HepG2 (cell line): Measurements from ENCODE around the gene GLI3.

ENCODE experiments used
- CEBPB ChIP-seq: IDR thresholded peaks from 2 replicates; pipeline ENCODE4 v1.6.1; 2011; ENCODE audit warnings: low read depth, low read length, improper control_type of control experiment, borderline replicate concordance
- ERF ChIP-seq: IDR thresholded peaks from 2 replicates; pipeline ENCODE4 v1.6.1; 2018; ENCODE audit warnings: missing biosample characterization, missing genetic modification reagents
- EZH2 ChIP-seq: conservative IDR thresholded peaks from 2 replicates; pipeline ENCODE4 v1.6.1; 2012; ENCODE audit warnings: mild to moderate bottlenecking, low read depth, low read length, moderate library complexity
- FOSL1 ChIP-seq: sonication (generic); formaldehyde crosslinking; IDR thresholded peaks from 2 replicates; pipeline ENCODE4 v1.9.0; 2021; ENCODE audit warnings: missing genetic modification reagents, borderline replicate concordance
- HCFC1 ChIP-seq: fragments of 150-350 bp; IDR thresholded peaks from 2 replicates; pipeline ENCODE4 v1.6.1; 2014; ENCODE audit warnings: low read depth, low read length
- IRF2 ChIP-seq: IDR thresholded peaks from 2 replicates; pipeline ENCODE4 v1.6.1; 2018; ENCODE audit warnings: missing genetic modification reagents, missing compliant biosample characterization
- KDM3A ChIP-seq: IDR thresholded peaks from 2 replicates; pipeline ENCODE4 v1.6.1; 2018; ENCODE audit warnings: low read depth, missing compliant biosample characterization
- NR3C1 ChIP-seq: sonication (generic); formaldehyde crosslinking; IDR thresholded peaks from 2 replicates; pipeline ENCODE4 v1.4.0; 2020; ENCODE audit warnings: missing genetic modification reagents
- ZNF180 ChIP-seq: sonication (generic); formaldehyde crosslinking; IDR thresholded peaks from 2 replicates; pipeline ENCODE4 v1.4.0; 2020; ENCODE audit warnings: low read depth, missing genetic modification reagents, borderline replicate concordance
- ZNF382 ChIP-seq: sonication (generic); formaldehyde crosslinking; IDR thresholded peaks from 2 replicates; pipeline ENCODE4 v1.5.0; 2020; ENCODE audit warnings: missing genetic modification reagents, mild to moderate bottlenecking, borderline replicate concordance
- ZNF878 ChIP-seq: sonication (generic); formaldehyde crosslinking; IDR thresholded peaks from 2 replicates; pipeline ENCODE4 v1.8.1; 2023; ENCODE audit warnings: mild to moderate bottlenecking, missing genetic modification reagents, moderate library complexity
- TF ChIP-seq, protein P1 (sequence below): sonication (generic); formaldehyde crosslinking; IDR thresholded peaks from 2 replicates; pipeline ENCODE4 v1.8.1; 2023; ENCODE audit warnings: missing genetic modification reagents, mild to moderate bottlenecking, borderline replicate concordance
- TF ChIP-seq, protein P2 (sequence below): sonication (generic); formaldehyde crosslinking; IDR thresholded peaks from 2 replicates; pipeline ENCODE4 v1.5.0; 2020; ENCODE audit warnings: mild to moderate bottlenecking, missing genetic modification reagents, moderate library complexity
- TF ChIP-seq, protein P3 (sequence below): sonication (generic); formaldehyde crosslinking; IDR thresholded peaks from 2 replicates; pipeline ENCODE4 v1.5.0; 2020; ENCODE audit warnings: missing genetic modification reagents

DNA sequence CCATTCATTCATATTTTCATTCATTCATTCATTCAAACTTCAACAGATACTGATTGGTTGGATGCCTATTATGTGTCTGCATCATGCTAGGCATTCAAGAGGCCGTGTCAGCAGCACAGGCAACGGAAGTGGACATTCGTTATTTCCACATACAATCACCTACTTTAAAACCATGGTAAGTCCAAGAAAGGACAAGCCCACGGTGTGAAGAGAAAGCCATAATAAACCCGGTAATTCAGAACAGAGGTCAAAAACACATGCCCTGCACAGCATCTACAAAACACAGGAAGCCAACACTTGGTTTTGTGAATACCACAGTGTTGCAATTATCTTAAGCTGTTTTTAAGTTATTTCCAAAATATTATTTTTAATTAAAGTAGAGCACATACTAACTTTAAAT is 126.7 kb downstream of the GLI3 start:
- no peak for TF ChIP-seq EZH2
- no peak for TF ChIP-seq FOSL1 (CRISPR knock-in tag)
- TF ChIP-seq ZNF180 (CRISPR knock-in tag): no peak
- TF ChIP-seq HCFC1: no peak
- no peak for TF ChIP-seq ZNF382
- no peak for TF ChIP-seq NR3C1 (CRISPR knock-in tag)
- no peak for TF ChIP-seq CEBPB
- TF ChIP-seq ZNF878 (CRISPR knock-in tag): no peak
- no peak for TF ChIP-seq ERF
- TF ChIP-seq, protein P1, sequence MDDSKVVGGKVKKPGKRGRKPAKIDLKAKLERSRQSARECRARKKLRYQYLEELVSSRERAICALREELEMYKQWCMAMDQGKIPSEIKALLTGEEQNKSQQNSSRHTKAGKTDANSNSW (CRISPR knock-in tag): no peak
- no peak for TF ChIP-seq KDM3A (CRISPR knock-in tag)
- TF ChIP-seq, protein P2, sequence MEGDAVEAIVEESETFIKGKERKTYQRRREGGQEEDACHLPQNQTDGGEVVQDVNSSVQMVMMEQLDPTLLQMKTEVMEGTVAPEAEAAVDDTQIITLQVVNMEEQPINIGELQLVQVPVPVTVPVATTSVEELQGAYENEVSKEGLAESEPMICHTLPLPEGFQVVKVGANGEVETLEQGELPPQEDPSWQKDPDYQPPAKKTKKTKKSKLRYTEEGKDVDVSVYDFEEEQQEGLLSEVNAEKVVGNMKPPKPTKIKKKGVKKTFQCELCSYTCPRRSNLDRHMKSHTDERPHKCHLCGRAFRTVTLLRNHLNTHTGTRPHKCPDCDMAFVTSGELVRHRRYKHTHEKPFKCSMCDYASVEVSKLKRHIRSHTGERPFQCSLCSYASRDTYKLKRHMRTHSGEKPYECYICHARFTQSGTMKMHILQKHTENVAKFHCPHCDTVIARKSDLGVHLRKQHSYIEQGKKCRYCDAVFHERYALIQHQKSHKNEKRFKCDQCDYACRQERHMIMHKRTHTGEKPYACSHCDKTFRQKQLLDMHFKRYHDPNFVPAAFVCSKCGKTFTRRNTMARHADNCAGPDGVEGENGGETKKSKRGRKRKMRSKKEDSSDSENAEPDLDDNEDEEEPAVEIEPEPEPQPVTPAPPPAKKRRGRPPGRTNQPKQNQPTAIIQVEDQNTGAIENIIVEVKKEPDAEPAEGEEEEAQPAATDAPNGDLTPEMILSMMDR (CRISPR knock-in tag): no peak
- no peak for TF ChIP-seq IRF2
- TF ChIP-seq, protein P3, sequence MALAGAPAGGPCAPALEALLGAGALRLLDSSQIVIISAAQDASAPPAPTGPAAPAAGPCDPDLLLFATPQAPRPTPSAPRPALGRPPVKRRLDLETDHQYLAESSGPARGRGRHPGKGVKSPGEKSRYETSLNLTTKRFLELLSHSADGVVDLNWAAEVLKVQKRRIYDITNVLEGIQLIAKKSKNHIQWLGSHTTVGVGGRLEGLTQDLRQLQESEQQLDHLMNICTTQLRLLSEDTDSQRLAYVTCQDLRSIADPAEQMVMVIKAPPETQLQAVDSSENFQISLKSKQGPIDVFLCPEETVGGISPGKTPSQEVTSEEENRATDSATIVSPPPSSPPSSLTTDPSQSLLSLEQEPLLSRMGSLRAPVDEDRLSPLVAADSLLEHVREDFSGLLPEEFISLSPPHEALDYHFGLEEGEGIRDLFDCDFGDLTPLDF (CRISPR knock-in tag): no peak
